NOMO-1 (cell line): Measurements from ENCODE around the gene CENPB.
"Not testable (repeated sequence)": the region's sequence is repeated elsewhere in the genome, so short reads cannot be mapped to it uniquely, and the experiment has no call there.

Source experiments
- DNase-seq, 2 experiments: peaks; one replicate each; lab custom pipeline; 2025; ENCODE audit not compliant: unreplicated experiment in 2 of 2; lab: John Stamatoyannopoulos, UW

Gene CENPB

GRCh38 chr20:3789201-3789600 lies 2.7 kb upstream of the CENPB start:
- not testable (repeated sequence) for DNase-seq

- no peak for DNase-seq
Observed at GRCh38 chr20:3788685-3789155, 2.2 kb upstream of the CENPB start.

- no peak for DNase-seq
Observed at GRCh38 chr20:3787324-3788014, 929 bp upstream of the CENPB start.

GRCh38 chr20:3786126-3786484 lies 435 bp downstream of the CENPB start:
- peak; percentile 20 to 39 for DNase-seq

- no peak for DNase-seq
Observed at GRCh38 chr20:3785240-3786125, 1.1 kb downstream of the CENPB start.

- no peak for DNase-seq
Observed at GRCh38 chr20:3784863-3785239, 1.7 kb downstream of the CENPB start.

GRCh38 chr20:3784216-3784853 lies 2.2 kb downstream of the CENPB start:
- DNase-seq: no peak

- DNase-seq: no peak
Observed at GRCh38 chr20:3783511-3784195, 2.9 kb downstream of the CENPB start.

- no peak for DNase-seq
Observed at GRCh38 chr20:3783068-3783489, 3.5 kb downstream of the CENPB start.

- DNase-seq: no peak
Observed at GRCh38 chr20:3782597-3782996, 3.9 kb downstream of the CENPB start.

- peak; percentile 83 to 94 for DNase-seq
Observed at GRCh38 chr20:3781153-3781910, 5.2 kb downstream of the CENPB start, which contains the start of gene SPEF1. Gene SPEF1, minus strand, starts transcription at chr20:3781448. Its CDS starts 161 bp downstream, at chr20:3781287.

GRCh38 chr20:3778976-3779375 lies 7.6 kb downstream of the CENPB start:
- no peak for DNase-seq

GRCh38 chr20:3777716-3778629 lies 8.6 kb downstream of the CENPB start:
- no peak for DNase-seq

GRCh38 chr20:3777381-3777715 lies 9.2 kb downstream of the CENPB start:
- DNase-seq: no peak

GRCh38 chr20:3775457-3776108 lies 11.0 kb downstream of the CENPB start:
- peak in 1 of 2 experiments; percentile 29 for DNase-seq

- DNase-seq: no peak
Observed at GRCh38 chr20:3771552-3772058, 14.9 kb downstream of the CENPB start.

GRCh38 chr20:3768342-3769130 lies 18.0 kb downstream of the CENPB start:
- DNase-seq: peak; percentile 66 to 74
